A549 treated with ZK216348 at 1 μM for 4 hours (cell line): ENCODE measurements around the gene TBL2. TPM values are rescaled to one million over a fixed set of nuclear protein-coding genes. Genes with fewer than 3 reads are reported as not detected.

Experiments
- total RNA-seq: library from RNA; stranded (reverse); fragments of 200-300 nt; extraction: Qiagen RNA extraction; gene quantifications from 5 replicates; pipeline ENCODE4 v1.2.3, GENCODE V29; 2022; ENCODE audit warnings: low read depth

Gene TBL2, protein sequence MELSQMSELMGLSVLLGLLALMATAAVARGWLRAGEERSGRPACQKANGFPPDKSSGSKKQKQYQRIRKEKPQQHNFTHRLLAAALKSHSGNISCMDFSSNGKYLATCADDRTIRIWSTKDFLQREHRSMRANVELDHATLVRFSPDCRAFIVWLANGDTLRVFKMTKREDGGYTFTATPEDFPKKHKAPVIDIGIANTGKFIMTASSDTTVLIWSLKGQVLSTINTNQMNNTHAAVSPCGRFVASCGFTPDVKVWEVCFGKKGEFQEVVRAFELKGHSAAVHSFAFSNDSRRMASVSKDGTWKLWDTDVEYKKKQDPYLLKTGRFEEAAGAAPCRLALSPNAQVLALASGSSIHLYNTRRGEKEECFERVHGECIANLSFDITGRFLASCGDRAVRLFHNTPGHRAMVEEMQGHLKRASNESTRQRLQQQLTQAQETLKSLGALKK
- total RNA-seq, result 45.9 to 53.3 TPM (median 53.2 TPM) in 5 replicates

DNA sequence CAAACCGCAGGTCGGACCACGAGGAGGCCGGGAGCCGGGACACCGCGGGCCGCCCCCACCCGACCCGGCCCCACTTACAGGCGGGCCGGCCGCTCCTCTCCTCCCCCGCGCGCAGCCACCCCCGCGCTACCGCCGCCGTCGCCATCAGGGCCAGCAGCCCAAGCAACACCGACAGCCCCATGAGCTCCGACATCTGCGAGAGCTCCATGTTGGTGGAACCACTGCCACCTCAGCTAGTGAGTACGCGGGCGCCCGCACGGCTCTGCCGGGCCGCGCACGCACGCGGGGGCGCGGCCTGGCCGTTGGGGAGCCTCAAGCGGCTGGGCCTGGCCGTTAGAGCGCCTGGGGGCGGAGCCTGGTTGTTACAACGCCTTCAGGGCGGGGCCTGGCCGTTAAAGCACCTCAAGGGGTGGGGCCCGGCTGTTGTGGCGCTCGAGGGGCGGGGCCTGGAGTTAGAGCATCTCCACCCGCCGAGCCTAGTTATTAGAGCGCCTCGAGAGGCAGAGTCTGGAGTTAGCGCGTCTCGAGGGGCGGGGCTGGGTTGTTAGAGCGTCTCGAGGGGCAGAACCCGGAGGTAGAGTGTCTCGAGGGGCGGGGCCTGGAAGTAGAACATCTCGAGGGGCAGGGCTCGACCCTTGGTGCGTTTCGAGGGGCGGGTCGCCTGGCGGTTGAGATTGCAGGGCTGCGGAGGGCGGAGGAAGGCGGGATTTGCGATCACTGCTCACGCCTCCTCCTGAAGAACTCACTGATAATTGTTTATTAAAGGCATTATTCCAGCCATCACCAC is at the start of gene TBL2:
Gene TBL2 (minus strand): TSS at position 238 of the 787 bp plus-strand sequence. CDS start 30 bp downstream, at position 208.

DNA sequence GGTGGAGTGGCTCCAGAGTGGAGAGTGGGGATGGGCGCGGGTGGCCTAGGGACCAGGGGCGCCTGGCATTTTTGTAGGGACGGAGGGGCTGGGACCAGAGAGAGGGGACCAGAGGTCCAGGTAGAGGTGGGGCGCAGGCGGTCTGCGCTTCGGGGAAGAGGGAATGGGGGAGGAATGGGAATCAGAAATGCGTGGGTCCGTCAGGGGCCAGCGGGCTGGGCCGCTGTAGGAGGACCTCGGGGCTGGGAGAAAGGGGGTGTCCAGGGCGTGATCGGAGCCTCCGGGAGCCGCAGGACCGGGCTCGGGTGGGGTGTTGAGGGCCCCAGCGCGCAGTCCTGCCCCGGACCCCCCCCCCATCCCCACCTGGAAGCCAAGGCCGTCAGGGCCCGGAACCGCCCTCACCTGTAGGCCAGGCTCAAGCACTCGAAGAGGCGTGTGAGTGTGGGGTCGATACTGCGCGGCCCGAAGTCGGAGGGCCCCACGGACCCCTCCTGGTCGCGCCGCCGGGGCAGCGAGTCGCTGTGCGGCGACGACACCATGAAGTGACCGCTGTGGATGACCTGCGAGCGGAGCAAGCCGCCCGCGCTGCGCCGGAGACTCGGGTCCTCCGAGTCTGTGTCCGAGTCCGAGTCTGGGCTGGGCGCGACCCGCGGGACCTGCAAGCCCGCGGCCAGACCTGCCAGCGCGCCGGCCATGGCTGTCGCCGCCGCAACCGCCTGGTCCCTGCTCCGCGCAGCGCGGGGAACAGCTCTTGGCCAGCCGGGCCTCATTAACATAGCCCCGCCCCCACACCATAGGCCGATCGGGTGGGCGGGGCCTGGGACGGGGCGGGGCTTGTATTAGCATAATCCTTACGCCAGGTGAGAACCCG is 45.7 kb upstream of the TBL2 start, which contains the start of gene MLXIPL:
Gene MLXIPL (minus strand): TSS at position 725 of the 871 bp plus-strand sequence. CDS start 30 bp downstream, at position 695.

DNA sequence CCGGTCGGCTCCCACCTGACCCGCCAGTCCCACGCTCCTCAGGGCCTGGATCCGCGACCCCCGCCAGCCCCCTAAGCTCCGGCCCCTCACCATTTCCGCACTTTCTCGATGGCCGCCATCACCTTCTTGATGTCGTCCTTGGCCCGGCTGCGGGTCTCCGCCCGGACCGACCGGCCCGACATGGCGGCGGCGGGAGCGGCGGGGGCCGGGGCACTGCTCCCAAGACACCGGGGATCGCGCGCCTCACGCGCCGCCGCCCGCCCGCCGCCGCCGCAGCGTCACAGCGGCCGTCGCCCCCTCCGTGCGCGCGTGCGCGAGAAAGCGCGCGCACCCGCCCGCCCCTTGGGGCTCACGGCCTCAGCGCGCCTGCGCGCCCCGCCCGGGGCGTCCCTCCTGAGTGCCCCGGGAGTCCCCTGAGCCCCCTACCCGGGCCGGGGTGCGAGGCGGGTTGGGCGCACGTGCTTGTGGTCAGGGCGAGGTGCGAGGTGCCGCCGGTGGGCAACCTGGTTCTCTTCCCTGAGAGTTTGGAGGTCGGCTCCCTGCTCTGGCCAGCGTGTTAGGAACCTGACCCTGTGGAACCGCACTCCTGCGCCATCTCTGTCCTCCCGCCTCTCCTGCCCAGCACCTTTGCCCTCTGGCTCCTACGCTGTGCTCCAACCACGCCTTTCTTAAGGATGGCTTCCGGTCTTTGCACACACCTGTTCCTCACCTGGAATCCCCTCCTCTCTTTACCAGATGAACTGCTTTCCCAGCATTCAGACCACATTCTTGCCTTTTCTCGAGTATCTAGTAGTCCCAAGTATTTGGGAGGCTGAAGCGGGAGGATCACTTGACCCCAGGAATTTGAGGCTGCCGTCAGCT is 20.8 kb downstream of the TBL2 start, which contains the start of gene BCL7B:
Gene BCL7B (minus strand): TSS at position 294 of the 861 bp plus-strand sequence. CDS start 112 bp downstream, at position 182.

DNA sequence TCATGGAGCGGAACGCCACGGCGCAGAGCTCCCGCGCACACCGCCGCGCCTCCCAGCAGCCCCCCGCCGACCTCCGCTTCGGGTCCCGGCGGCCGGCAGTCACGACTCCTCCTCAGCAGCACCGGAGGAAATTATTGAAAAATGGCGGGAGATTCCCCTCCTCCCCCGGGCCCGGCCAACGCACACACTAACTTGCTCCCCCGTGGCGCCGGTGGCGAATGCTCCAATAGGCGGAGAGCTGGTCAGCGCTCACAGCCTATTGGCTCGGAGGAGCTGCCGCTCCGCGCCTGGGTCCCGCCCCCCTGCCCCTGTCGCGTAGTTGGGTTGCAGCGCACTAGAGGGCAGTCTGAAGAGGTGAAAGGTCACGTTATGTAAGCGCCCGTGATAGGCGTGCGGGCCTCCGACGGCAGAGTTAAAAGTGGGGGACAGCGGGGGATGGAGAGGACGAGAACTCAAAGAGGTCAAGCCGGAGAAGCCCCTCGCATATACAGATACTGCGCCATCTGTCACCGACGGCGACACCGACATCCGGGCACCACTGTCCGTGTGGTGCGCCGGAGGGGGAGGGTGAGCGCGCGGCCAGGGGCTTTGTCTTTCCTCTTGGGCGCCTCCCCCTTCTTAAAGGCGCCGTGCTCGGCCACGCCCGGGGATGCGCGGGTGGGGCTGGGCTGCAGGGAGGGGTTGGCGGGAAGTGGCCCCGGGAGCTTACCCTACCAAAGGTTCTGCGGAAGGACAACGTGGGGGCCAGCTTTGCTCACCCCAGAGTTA is 56.1 kb downstream of the TBL2 start, which contains the start of gene BAZ1B:
Gene BAZ1B (minus strand): TSS at position 189 of the 768 bp plus-strand sequence. CDS start 360 bp downstream, outside the sequence.

Other genes with a start within 250 kb of the TBL2 start
- 0.67 to 2.5 TPM (median 2.1 TPM) in 5 replicates for gene FZD9, start 144.8 kb downstream of the TBL2 start, total RNA-seq
- 53.5 to 68.3 TPM (median 62.9 TPM) in 5 replicates for gene BAZ1B, start 56.3 kb downstream of the TBL2 start, total RNA-seq
- gene BCL7B, start 20.9 kb downstream of the TBL2 start, total RNA-seq, result 56.9 to 78.1 TPM (median 68.8 TPM) in 5 replicates
- 0.38 to 1.5 TPM (median 0.91 TPM) in 5 replicates for gene MLXIPL, start 45.9 kb upstream of the TBL2 start, total RNA-seq
- 2.6 to 7.3 TPM (median 5.4 TPM) in 5 replicates for gene VPS37D, start 89.3 kb upstream of the TBL2 start, total RNA-seq
- 8.1 to 11.1 TPM (median 9.7 TPM) in 5 replicates for gene DNAJC30, start 104.9 kb upstream of the TBL2 start, total RNA-seq
- gene BUD23, start 105.0 kb upstream of the TBL2 start, total RNA-seq, result 126 to 151 TPM (median 132 TPM) in 5 replicates
- gene STX1A, start 141.1 kb upstream of the TBL2 start, total RNA-seq, result 67.2 to 92.1 TPM (median 81.8 TPM) in 5 replicates
- gene ABHD11, start 160.2 kb upstream of the TBL2 start, total RNA-seq, result 16.7 to 26.7 TPM (median 24.8 TPM) in 5 replicates
- 0.58 to 4.4 TPM (median 3.2 TPM) in 5 replicates for gene CLDN3, start 191.7 kb upstream of the TBL2 start, total RNA-seq